GM23338 (cell line): ENCODE results near the gene ITPRIPL1. TPM values are rescaled to one million over a fixed set of nuclear protein-coding genes. Genes with fewer than 3 reads are reported as not detected.

ENCODE experiments used
- ATAC-seq: fragments of 200-7000 bp; cut with Tn5 transposase; 3 replicates; pipeline ENCODE4 v1.9.1; 2020
- DNase-seq: peaks from one replicate; pipeline ENCODE4 v3.0.0-alpha.2; 2015; ENCODE audit warnings: low spot score
- H2AFZ ChIP-seq: fragments of 200-600 bp; sonication (generic); 2 replicates; pipeline ENCODE4 v1.8.0; 2016; ENCODE audit warnings: antibody characterized with exemption, mild to moderate bottlenecking, moderate library complexity
- H3F3A ChIP-seq: fragments of 200-600 bp; sonication (generic); replicated peaks from 2 replicates; pipeline ENCODE4 v1.8.0; 2017; ENCODE audit warnings: antibody characterized with exemption, mixed run types, low read depth
- H3K27ac ChIP-seq: fragments of 200-600 bp; sonication (generic); 2 replicates; pipeline ENCODE4 v1.6.1; 2016; ENCODE audit warnings: low read depth
- H3K27me3 ChIP-seq: fragments of 200-600 bp; sonication (generic); 2 replicates; pipeline ENCODE4 v1.8.0; 2016; ENCODE audit warnings: mild to moderate bottlenecking, mixed run types, moderate library complexity; ENCODE audit not compliant: insufficient read depth
- H3K36me3 ChIP-seq: fragments of 200-600 bp; sonication (generic); 2 replicates; pipeline ENCODE4 v1.8.0; 2016; ENCODE audit warnings: mild to moderate bottlenecking; ENCODE audit not compliant: insufficient read depth
- H3K4me1 ChIP-seq: fragments of 200-600 bp; sonication (generic); 2 replicates; pipeline ENCODE4 v1.8.0; 2016; ENCODE audit warnings: mild to moderate bottlenecking, moderate library complexity; ENCODE audit not compliant: insufficient read depth
- H3K4me2 ChIP-seq: fragments of 200-600 bp; sonication (generic); 2 replicates; pipeline ENCODE4 v1.7.1; 2017; ENCODE audit warnings: mixed run types
- H3K4me3 ChIP-seq: fragments of 200-600 bp; sonication (generic); 2 replicates; pipeline ENCODE4 v1.6.1; 2016; ENCODE audit warnings: mixed run types
- H3K79me2 ChIP-seq: fragments of 200-600 bp; sonication (generic); replicated peaks from 2 replicates; pipeline ENCODE4 v1.8.0; 2017; ENCODE audit warnings: mild to moderate bottlenecking; ENCODE audit not compliant: insufficient read depth
- H3K9me2 ChIP-seq: fragments of 200-600 bp; sonication (generic); 2 replicates; pipeline ENCODE4 v1.8.0; 2017; ENCODE audit not compliant: insufficient read depth
- H4K20me1 ChIP-seq: fragments of 200-600 bp; sonication (generic); replicated peaks from 2 replicates; pipeline ENCODE4 v1.8.0; 2017; ENCODE audit warnings: mild to moderate bottlenecking; ENCODE audit not compliant: insufficient read depth
- H3K27ac Mint-ChIP-seq: 2 replicates; pipeline ENCODE4 v1.8.0; 2020; ENCODE audit warnings: inconsistent platforms, mild to moderate bottlenecking, moderate library complexity, mixed read lengths
- H3K27me3 Mint-ChIP-seq: 3 replicates; pipeline ENCODE4 v1.8.0; 2022; ENCODE audit warnings: low read depth, mild to moderate bottlenecking, moderate library complexity, mixed read lengths, inconsistent platforms; ENCODE audit not compliant: insufficient read depth, poor library complexity
- H3K36me3 Mint-ChIP-seq: 3 replicates; pipeline ENCODE4 v1.8.0; 2021; ENCODE audit warnings: low read depth, mild to moderate bottlenecking, inconsistent platforms, moderate library complexity, mixed read lengths
- H3K4me1 Mint-ChIP-seq: 3 replicates; pipeline ENCODE4 v1.8.0; 2020; ENCODE audit warnings: mild to moderate bottlenecking, inconsistent platforms, mixed read lengths
- H3K4me3 Mint-ChIP-seq: 3 replicates; pipeline ENCODE4 v1.8.0; 2021; ENCODE audit warnings: moderate library complexity, mild to moderate bottlenecking, inconsistent platforms, mixed read lengths
- H3K9me3 Mint-ChIP-seq: 3 replicates; pipeline ENCODE4 v1.8.0; 2020; ENCODE audit warnings: moderate library complexity, mild to moderate bottlenecking, inconsistent platforms, mixed read lengths
- CREB1 ChIP-seq: fragments of 250-450 bp; sonication (Bioruptor Pico); IDR thresholded peaks from 2 replicates; pipeline ENCODE4 v1.5.0; 2020; ENCODE audit warnings: low read depth, mild to moderate bottlenecking, moderate library complexity
- EZH2 ChIP-seq: fragments of 200-600 bp; sonication (generic); IDR thresholded peaks from one replicate; pipeline ENCODE4 v1.8.0; 2017; ENCODE audit warnings: antibody characterized with exemption, mild to moderate bottlenecking, low read depth; ENCODE audit not compliant: unreplicated experiment
- EZH2phosphoT487 ChIP-seq: fragments of 200-600 bp; sonication (generic); IDR thresholded peaks from one replicate; pipeline ENCODE4 v1.8.1; 2018; ENCODE audit warnings: antibody characterized with exemption; ENCODE audit not compliant: unreplicated experiment
- NANOG ChIP-seq: IDR thresholded peaks from 2 replicates; pipeline ENCODE4 v1.6.1; 2016; ENCODE audit warnings: antibody characterized with exemption, borderline replicate concordance
- POLR2AphosphoS5 ChIP-seq: IDR thresholded peaks from 2 replicates; pipeline ENCODE4 v1.6.1; 2016; ENCODE audit warnings: antibody characterized with exemption, low read depth
- STAT1 ChIP-seq: IDR thresholded peaks from one replicate; pipeline ENCODE4 v1.6.1; 2016; ENCODE audit warnings: antibody characterized with exemption; ENCODE audit not compliant: unreplicated experiment
- ZNF114 ChIP-seq: fragments of 250-450 bp; sonication (Bioruptor Pico); IDR thresholded peaks from 2 replicates; pipeline ENCODE4 v1.5.0; 2020; ENCODE audit warnings: mild to moderate bottlenecking, moderate library complexity
- ZNF331 ChIP-seq: fragments of 250-450 bp; sonication (Bioruptor Pico); IDR thresholded peaks from 2 replicates; pipeline ENCODE4 v1.5.0; 2020; ENCODE audit warnings: low read depth, mild to moderate bottlenecking, moderate library complexity
- polyA plus RNA-seq: library from polyadenylated mRNA; unstranded; fragments of >200 nt; fragmentation: Nextera tagmentation; extraction: Ambion mirVana; gene quantifications from 2 replicates; pipeline ENCODE4 v1.2.1, GENCODE V29; 2016
- total RNA-seq: library from RNA; depleted of rRNA; stranded (reverse); fragments of >200 nt; shearing (Covaris generic); gene quantifications from 2 replicates; pipeline ENCODE4 v1.2.3, GENCODE V29; 2014
- TF ChIP-seq, protein P1 (sequence below), 2 experiments: fragments of 200-600 bp in 1 of 2; sonication (generic) in 1 of 2; conservative IDR thresholded peaks; 2 replicates each; pipeline versions ENCODE4 v1.5.1 to v1.6.1; 2016 to 2017; ENCODE audit warnings: antibody characterized with exemption in 2 of 2, low read depth in 2 of 2, mild to moderate bottlenecking in 2 of 2, moderate library complexity in 1 of 2
- TF ChIP-seq, protein P2 (sequence below): IDR thresholded peaks from one replicate; pipeline ENCODE4 v1.6.1; 2018; ENCODE audit warnings: antibody characterized with exemption; ENCODE audit not compliant: unreplicated experiment
- TF ChIP-seq, protein P3 (sequence below): IDR thresholded peaks from 2 replicates; pipeline ENCODE4 v1.6.1; 2016; ENCODE audit warnings: antibody characterized with exemption

ITPRIPL1 gene
- total and polyA plus RNA-seq, 2 experiments from 2014 or later = 5.3 to 14.0 TPM

DNA sequence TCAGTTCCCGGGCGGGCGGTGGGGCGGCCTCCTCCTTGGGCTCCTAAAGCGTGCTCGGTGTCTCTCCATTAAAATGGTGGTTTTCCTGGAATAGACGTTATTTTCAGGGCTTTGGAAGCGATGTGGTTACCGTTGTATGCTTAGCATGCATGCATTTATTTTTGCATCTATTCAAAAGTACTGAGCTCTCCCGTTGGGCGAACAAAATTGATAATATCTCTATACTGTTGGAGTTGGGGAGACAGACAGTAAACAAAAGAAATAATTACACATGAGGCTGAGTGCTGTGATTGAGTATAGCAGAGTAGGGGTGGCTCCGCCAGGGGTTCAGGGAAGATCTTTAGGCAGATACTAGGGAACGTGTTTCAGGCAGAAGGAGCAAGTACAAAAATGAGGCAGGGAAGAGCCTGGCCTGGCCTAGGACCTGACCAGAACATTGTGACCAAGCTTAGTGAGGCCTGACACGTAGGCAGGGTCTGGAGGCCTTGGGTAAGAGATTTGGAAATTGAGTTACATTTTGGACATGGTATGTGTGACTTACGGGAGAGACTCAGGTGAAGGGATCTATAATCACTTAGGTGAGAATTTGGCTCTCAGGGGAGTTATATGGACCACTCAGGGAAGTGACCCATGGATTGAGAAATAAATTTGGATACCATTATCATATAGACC, 11.1 kb downstream of the ITPRIPL1 start:
- DNase-seq = no peak
- Histone ChIP-seq H3K79me2 (peaks cover 53% of the 10 kb centered on the region), H3K27me3 (no peaks in the 10 kb centered on the region), H3K4me2 (peak overlapping the region; percentile 100), H4K20me1 (peaks cover 19% of the 10 kb centered on the region), H3F3A (no peaks in the 10 kb centered on the region), H3K9me2 (no peaks in the 10 kb centered on the region), H2AFZ (peak overlapping the region; percentile 89), H3K4me1 (peaks cover 12% of the 10 kb centered on the region), H3K4me3 (peak overlapping the region; percentile 94), H3K27ac (peak overlapping the region; percentile 82; the same call in 1 of the 2 replicates), H3K36me3 (no peaks in the 10 kb centered on the region)
- Mint-ChIP-seq H3K36me3 (peaks cover 20% of the 10 kb centered on the region), H3K27me3 (no peaks in the 10 kb centered on the region), H3K9me3 (no peaks in the 10 kb centered on the region), H3K27ac (peak overlapping the region; percentile 88), H3K4me3 (peak overlapping the region; percentile 86), H3K4me1 (peaks cover 15% of the 10 kb centered on the region)
- TF ChIP-seq ZNF331 (no peak), ZNF114 (CRISPR knock-in tag) (no peak), POLR2AphosphoS5 (peak; percentile 67), CREB1 (CRISPR knock-in tag) (no peak), STAT1 (no peak)
- ATAC-seq = no peak

DNA sequence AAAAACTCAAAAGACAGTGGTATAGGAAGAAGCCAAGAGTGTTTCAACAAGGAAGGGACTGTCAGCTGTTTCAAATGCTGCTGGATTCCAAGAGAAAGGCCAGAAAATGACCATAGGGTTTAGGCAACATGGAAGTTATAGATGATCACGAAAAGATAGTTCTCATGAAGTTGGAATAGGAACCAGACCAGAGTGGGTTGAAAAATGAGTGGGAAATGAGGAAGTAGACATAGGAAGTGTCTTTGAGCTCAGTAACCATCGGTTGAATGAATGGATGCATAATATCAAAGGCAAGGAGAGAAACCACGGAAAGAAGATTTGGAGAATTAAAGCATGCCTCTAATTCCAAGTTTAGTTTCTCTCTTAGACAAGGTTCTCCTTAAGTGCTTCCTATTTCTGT, 11.8 kb downstream of the ITPRIPL1 start:
- Mint-ChIP-seq H3K36me3 (peaks cover 26% of the 10 kb centered on the region), H3K4me1 (peaks cover 15% of the 10 kb centered on the region), H3K27ac (peak overlapping the region; percentile 88; the same call in 1 of the 2 replicates), H3K27me3 (no peaks in the 10 kb centered on the region), H3K4me3 (peak overlapping the region; percentile 86), H3K9me3 (no peaks in the 10 kb centered on the region)
- Histone ChIP-seq H3K4me2 (peak overlapping the region; percentile 100), H3K27me3 (no peaks in the 10 kb centered on the region), H3K4me3 (peak overlapping the region; percentile 94), H3K79me2 (peaks cover 57% of the 10 kb centered on the region), H3K27ac (no peak overlapping the region), H4K20me1 (peaks cover 19% of the 10 kb centered on the region), H3K9me2 (no peaks in the 10 kb centered on the region), H3K4me1 (peaks cover 12% of the 10 kb centered on the region), H3F3A (no peaks in the 10 kb centered on the region), H2AFZ (no peak overlapping the region), H3K36me3 (peaks cover 5% of the 10 kb centered on the region; the same call in 1 of the 2 replicates)
- ATAC-seq (no peak), DNase-seq (no peak)
- TF ChIP-seq, protein P1, sequence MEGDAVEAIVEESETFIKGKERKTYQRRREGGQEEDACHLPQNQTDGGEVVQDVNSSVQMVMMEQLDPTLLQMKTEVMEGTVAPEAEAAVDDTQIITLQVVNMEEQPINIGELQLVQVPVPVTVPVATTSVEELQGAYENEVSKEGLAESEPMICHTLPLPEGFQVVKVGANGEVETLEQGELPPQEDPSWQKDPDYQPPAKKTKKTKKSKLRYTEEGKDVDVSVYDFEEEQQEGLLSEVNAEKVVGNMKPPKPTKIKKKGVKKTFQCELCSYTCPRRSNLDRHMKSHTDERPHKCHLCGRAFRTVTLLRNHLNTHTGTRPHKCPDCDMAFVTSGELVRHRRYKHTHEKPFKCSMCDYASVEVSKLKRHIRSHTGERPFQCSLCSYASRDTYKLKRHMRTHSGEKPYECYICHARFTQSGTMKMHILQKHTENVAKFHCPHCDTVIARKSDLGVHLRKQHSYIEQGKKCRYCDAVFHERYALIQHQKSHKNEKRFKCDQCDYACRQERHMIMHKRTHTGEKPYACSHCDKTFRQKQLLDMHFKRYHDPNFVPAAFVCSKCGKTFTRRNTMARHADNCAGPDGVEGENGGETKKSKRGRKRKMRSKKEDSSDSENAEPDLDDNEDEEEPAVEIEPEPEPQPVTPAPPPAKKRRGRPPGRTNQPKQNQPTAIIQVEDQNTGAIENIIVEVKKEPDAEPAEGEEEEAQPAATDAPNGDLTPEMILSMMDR (conservative IDR thresholded peaks at IDR 0.05; ENCODE audit: low read depth in 2 of 2) = no peak
- no peak for TF ChIP-seq ZNF114 (CRISPR knock-in tag)
- no peak for TF ChIP-seq EZH2phosphoT487
- TF ChIP-seq POLR2AphosphoS5 = no peak
- TF ChIP-seq, protein P2, sequence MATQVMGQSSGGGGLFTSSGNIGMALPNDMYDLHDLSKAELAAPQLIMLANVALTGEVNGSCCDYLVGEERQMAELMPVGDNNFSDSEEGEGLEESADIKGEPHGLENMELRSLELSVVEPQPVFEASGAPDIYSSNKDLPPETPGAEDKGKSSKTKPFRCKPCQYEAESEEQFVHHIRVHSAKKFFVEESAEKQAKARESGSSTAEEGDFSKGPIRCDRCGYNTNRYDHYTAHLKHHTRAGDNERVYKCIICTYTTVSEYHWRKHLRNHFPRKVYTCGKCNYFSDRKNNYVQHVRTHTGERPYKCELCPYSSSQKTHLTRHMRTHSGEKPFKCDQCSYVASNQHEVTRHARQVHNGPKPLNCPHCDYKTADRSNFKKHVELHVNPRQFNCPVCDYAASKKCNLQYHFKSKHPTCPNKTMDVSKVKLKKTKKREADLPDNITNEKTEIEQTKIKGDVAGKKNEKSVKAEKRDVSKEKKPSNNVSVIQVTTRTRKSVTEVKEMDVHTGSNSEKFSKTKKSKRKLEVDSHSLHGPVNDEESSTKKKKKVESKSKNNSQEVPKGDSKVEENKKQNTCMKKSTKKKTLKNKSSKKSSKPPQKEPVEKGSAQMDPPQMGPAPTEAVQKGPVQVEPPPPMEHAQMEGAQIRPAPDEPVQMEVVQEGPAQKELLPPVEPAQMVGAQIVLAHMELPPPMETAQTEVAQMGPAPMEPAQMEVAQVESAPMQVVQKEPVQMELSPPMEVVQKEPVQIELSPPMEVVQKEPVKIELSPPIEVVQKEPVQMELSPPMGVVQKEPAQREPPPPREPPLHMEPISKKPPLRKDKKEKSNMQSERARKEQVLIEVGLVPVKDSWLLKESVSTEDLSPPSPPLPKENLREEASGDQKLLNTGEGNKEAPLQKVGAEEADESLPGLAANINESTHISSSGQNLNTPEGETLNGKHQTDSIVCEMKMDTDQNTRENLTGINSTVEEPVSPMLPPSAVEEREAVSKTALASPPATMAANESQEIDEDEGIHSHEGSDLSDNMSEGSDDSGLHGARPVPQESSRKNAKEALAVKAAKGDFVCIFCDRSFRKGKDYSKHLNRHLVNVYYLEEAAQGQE = no peak
- no peak for TF ChIP-seq NANOG
- TF ChIP-seq EZH2 = no peak
- TF ChIP-seq, protein P3, sequence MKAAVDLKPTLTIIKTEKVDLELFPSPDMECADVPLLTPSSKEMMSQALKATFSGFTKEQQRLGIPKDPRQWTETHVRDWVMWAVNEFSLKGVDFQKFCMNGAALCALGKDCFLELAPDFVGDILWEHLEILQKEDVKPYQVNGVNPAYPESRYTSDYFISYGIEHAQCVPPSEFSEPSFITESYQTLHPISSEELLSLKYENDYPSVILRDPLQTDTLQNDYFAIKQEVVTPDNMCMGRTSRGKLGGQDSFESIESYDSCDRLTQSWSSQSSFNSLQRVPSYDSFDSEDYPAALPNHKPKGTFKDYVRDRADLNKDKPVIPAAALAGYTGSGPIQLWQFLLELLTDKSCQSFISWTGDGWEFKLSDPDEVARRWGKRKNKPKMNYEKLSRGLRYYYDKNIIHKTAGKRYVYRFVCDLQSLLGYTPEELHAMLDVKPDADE = no peak
- no peak for TF ChIP-seq CREB1 (CRISPR knock-in tag)
- TF ChIP-seq STAT1 = no peak
